ENCODE results near the gene SMIM1. TPM values are rescaled to one million over a fixed set of nuclear protein-coding genes. Genes with fewer than 3 reads are reported as not detected.
"Not testable (repeated sequence)": the region's sequence is repeated elsewhere in the genome, so short reads cannot be mapped to it uniquely, and the experiment has no call there.

Gene SMIM1
- polyA plus RNA-seq, 1 donor (not counting 4 experiments of a cell fraction or from before 2014, with no cell fraction given) = 0.79 TPM

- Histone ChIP-seq H3K27ac (ENCODE audit: control insufficient read depth, insufficient read depth, low read length) (no peak overlapping the region), H3K9me1 (ENCODE audit: control insufficient read depth, extremely low read depth, insufficient read depth, low read length) (no peaks in the 10 kb centered on the region), H3K4me2 (ENCODE audit: control insufficient read depth, extremely low read depth, insufficient read depth, low read depth, low read length) (no peak overlapping the region), H3K36me3 (ENCODE audit: control insufficient read depth in 2 of 2, extremely low read depth in 1 of 2, insufficient read depth in 2 of 2, low read length in 2 of 2) (no peaks in the 10 kb centered on the region), H4K20me1 (ENCODE audit: control insufficient read depth, extremely low read depth, insufficient read depth, low read length) (no peaks in the 10 kb centered on the region), H3K4me3 (ENCODE audit: control insufficient read depth in 2 of 3, extremely low read depth in 1 of 3, insufficient read depth in 2 of 3, low read depth in 1 of 3, low read length in 3 of 3) (no peak overlapping the region), H3K9me3 (ENCODE audit: control insufficient read depth, low read depth, low read length) (no peaks in the 10 kb centered on the region), H2AFZ (ENCODE audit: control insufficient read depth, low read length) (no peak overlapping the region), H3K4me1 (ENCODE audit: control insufficient read depth, extremely low read depth, insufficient read depth, low read length) (no peaks in the 10 kb centered on the region), H3K27me3 (ENCODE audit: control insufficient read depth, extremely low read depth, insufficient read depth, low read length) (no peaks in the 10 kb centered on the region), H3K79me2 (ENCODE audit: control insufficient read depth, insufficient read depth, low read length) (no peaks in the 10 kb centered on the region), H3K9ac (ENCODE audit: control insufficient read depth, extremely low read depth, insufficient read depth, low read length) (no peak overlapping the region)
- dilution Hi-C loops (cut with MboI; ENCODE audit: extremely low pct_ligation_motif_present, low sequenced_read_pairs) = no loop called here
- DNase-seq (ENCODE audit: low read depth, low spot score) (no peak), FAIRE-seq (no peak)
- no peak for TF ChIP-seq EZH2 (IDR thresholded peaks at IDR 0.05; ENCODE audit: low read length)
- TF ChIP-seq, protein P1, sequence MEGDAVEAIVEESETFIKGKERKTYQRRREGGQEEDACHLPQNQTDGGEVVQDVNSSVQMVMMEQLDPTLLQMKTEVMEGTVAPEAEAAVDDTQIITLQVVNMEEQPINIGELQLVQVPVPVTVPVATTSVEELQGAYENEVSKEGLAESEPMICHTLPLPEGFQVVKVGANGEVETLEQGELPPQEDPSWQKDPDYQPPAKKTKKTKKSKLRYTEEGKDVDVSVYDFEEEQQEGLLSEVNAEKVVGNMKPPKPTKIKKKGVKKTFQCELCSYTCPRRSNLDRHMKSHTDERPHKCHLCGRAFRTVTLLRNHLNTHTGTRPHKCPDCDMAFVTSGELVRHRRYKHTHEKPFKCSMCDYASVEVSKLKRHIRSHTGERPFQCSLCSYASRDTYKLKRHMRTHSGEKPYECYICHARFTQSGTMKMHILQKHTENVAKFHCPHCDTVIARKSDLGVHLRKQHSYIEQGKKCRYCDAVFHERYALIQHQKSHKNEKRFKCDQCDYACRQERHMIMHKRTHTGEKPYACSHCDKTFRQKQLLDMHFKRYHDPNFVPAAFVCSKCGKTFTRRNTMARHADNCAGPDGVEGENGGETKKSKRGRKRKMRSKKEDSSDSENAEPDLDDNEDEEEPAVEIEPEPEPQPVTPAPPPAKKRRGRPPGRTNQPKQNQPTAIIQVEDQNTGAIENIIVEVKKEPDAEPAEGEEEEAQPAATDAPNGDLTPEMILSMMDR (optimal IDR thresholded peaks at IDR 0.05 in 1 of 3, IDR thresholded peaks at IDR 0.05 in 1 of 3, conservative IDR thresholded peaks at IDR 0.05 in 1 of 3; ENCODE audit: extremely low read depth in 1 of 3, insufficient read depth in 2 of 3, low read length in 3 of 3) = no peak
Measured at GRCh38 chr1:3803905-3804626, 31.5 kb downstream of the SMIM1 start.

GRCh38 chr1:3804627-3804944, 32.0 kb downstream of the SMIM1 start:
- H3K79me2 ChIP-seq (ENCODE audit: control insufficient read depth, insufficient read depth, low read length); H3K9me1 ChIP-seq (ENCODE audit: control insufficient read depth, extremely low read depth, insufficient read depth, low read length); H3K9me3 ChIP-seq (ENCODE audit: control insufficient read depth, low read depth, low read length); H3K36me3 ChIP-seq (ENCODE audit: control insufficient read depth in 2 of 2, extremely low read depth in 1 of 2, insufficient read depth in 2 of 2, low read length in 2 of 2); DNase-seq (ENCODE audit: low read depth, low spot score); H3K27ac ChIP-seq (ENCODE audit: control insufficient read depth, insufficient read depth, low read length); FAIRE-seq; H3K4me2 ChIP-seq (ENCODE audit: control insufficient read depth, extremely low read depth, insufficient read depth, low read depth, low read length); H3K4me1 ChIP-seq (ENCODE audit: control insufficient read depth, extremely low read depth, insufficient read depth, low read length); dilution Hi-C loops (cut with MboI; ENCODE audit: extremely low pct_ligation_motif_present, low sequenced_read_pairs); H2AFZ ChIP-seq (ENCODE audit: control insufficient read depth, low read length); H3K9ac ChIP-seq (ENCODE audit: control insufficient read depth, extremely low read depth, insufficient read depth, low read length); H3K4me3 ChIP-seq (ENCODE audit: control insufficient read depth in 2 of 3, extremely low read depth in 1 of 3, insufficient read depth in 2 of 3, low read depth in 1 of 3, low read length in 3 of 3); H4K20me1 ChIP-seq (ENCODE audit: control insufficient read depth, extremely low read depth, insufficient read depth, low read length); H3K27me3 ChIP-seq (ENCODE audit: control insufficient read depth, extremely low read depth, insufficient read depth, low read length): not testable (repeated sequence)

DNA sequence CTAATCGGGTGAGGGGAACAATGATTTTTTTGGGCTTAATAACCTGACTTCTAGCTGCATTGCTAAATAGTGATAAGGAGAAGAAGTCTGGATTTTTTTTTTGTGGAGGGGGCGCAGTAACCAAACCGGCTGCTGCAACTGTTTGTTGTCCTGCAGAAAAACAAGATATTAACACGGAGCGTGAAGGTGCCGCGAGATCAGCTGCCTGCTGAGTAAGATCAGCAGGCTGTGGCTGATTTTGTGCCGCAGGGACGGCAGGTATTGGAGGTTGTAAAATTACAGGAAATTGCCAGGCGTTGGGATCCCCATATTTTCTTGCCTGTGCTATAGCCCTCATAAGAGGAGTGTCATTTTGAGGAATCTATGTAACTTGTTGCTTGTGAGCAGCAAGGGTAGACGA, 32.5 kb downstream of the SMIM1 start:
- no peak overlapping the region for H3K9ac ChIP-seq (ENCODE audit: control insufficient read depth, extremely low read depth, insufficient read depth, low read length)
- no peaks in the 10 kb centered on the region for H3K9me1 ChIP-seq (ENCODE audit: control insufficient read depth, extremely low read depth, insufficient read depth, low read length)
- no peak for FAIRE-seq
- H3K27me3 ChIP-seq (ENCODE audit: control insufficient read depth, extremely low read depth, insufficient read depth, low read length) = no peaks in the 10 kb centered on the region
- H3K4me2 ChIP-seq (ENCODE audit: control insufficient read depth, extremely low read depth, insufficient read depth, low read depth, low read length) = no peak overlapping the region
- no peaks in the 10 kb centered on the region for H3K9me3 ChIP-seq (ENCODE audit: control insufficient read depth, low read depth, low read length)
- H3K4me3 ChIP-seq (ENCODE audit: control insufficient read depth in 2 of 3, extremely low read depth in 1 of 3, insufficient read depth in 2 of 3, low read depth in 1 of 3, low read length in 3 of 3) = no peak overlapping the region
- H3K4me1 ChIP-seq (ENCODE audit: control insufficient read depth, extremely low read depth, insufficient read depth, low read length) = no peaks in the 10 kb centered on the region
- no peaks in the 10 kb centered on the region for H3K79me2 ChIP-seq (ENCODE audit: control insufficient read depth, insufficient read depth, low read length)
- no peaks in the 10 kb centered on the region for H4K20me1 ChIP-seq (ENCODE audit: control insufficient read depth, extremely low read depth, insufficient read depth, low read length)
- dilution Hi-C loops (cut with MboI; ENCODE audit: extremely low pct_ligation_motif_present, low sequenced_read_pairs) = no loop called here
- H2AFZ ChIP-seq (ENCODE audit: control insufficient read depth, low read length) = no peak overlapping the region
- no peaks in the 10 kb centered on the region for H3K36me3 ChIP-seq (ENCODE audit: control insufficient read depth in 2 of 2, extremely low read depth in 1 of 2, insufficient read depth in 2 of 2, low read length in 2 of 2)
- no peak for DNase-seq (ENCODE audit: low read depth, low spot score)
- H3K27ac ChIP-seq (ENCODE audit: control insufficient read depth, insufficient read depth, low read length) = no peak overlapping the region
- TF ChIP-seq EZH2 (IDR thresholded peaks at IDR 0.05; ENCODE audit: low read length) = no peak
- TF ChIP-seq, protein P1 (optimal IDR thresholded peaks at IDR 0.05 in 1 of 3, IDR thresholded peaks at IDR 0.05 in 1 of 3, conservative IDR thresholded peaks at IDR 0.05 in 1 of 3; ENCODE audit: extremely low read depth in 1 of 3, insufficient read depth in 2 of 3, low read length in 3 of 3) = no peak
